GM23248 (cell line): Measurements from ENCODE around the gene USP2.

ENCODE experiments used
- EZH2 ChIP-seq: fragments of 200-600 bp; sonication (generic); IDR thresholded peaks from 2 replicates; pipeline ENCODE4 v1.6.1; 2018; ENCODE audit warnings: antibody characterized with exemption, mild to moderate bottlenecking; ENCODE audit not compliant: insufficient read depth, poor library complexity, severe bottlenecking
- EZH2phosphoT487 ChIP-seq: fragments of 200-600 bp; sonication (generic); IDR thresholded peaks from 2 replicates; pipeline ENCODE4 v1.6.1; 2018; ENCODE audit warnings: antibody characterized with exemption, moderate library complexity, mild to moderate bottlenecking, low read depth; ENCODE audit not compliant: insufficient read depth

DNA sequence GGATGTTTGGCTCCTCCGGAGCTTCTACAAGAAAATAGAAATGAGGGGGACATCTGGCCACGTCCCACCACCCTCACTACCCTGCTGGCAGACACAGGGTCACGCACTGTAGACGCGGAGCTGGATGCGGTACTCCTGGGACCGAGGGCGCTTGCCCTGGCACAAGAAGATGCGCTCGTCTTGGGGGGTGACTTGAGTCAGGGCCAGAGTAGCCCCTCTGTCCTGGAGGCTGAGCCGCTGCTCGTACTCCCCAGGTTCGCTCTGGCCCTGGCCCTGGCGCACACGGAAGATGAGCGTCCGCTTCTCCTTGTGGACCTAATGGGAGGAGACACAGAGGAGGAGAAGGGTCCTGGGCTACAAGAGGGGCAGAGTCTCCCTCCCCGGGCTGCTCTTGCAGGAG is 66.8 kb downstream of the USP2 start:
- TF ChIP-seq EZH2phosphoT487 (no peak), EZH2 (no peak)
